Activated naive CD8-positive, alpha-beta T cell treated with anti-CD3 and anti-CD28 coated beads, Interleukin-2, amount 10 ng/mL, durations not matched to agents 7 days and 5 days (primary cell): ENCODE results near the gene P4HTM. TPM values are rescaled to one million over a fixed set of nuclear protein-coding genes. Genes with fewer than 3 reads are reported as not detected.
A peak's percentile ranks its signal among the peaks of the same experiment; 100 is the strongest.

Experiments used
- ATAC-seq: fragments of 150-1000 bp; cut with Tn5 transposase; one replicate; pipeline ENCODE4 v1.10.0; 2021; ENCODE audit warnings: low read depth, moderate library complexity
- POLR2A ChIA-PET: fragments of 350-600 bp; sonication (Branson Sonifier 250); formaldehyde crosslinking; loops from one replicate; lab custom pipeline; 2021; ENCODE audit warnings: antibody characterized with exemption; lab: Charles Lee
- DNase-seq: peaks from one replicate; pipeline ENCODE4 v3.0.0; 2021
- H3K27ac Mint-ChIP-seq: one replicate; pipeline ENCODE4 v1.8.0; 2022; ENCODE audit warnings: mild to moderate bottlenecking, mixed read lengths
- H3K27me3 Mint-ChIP-seq: one replicate; pipeline ENCODE4 v1.8.0; 2022; ENCODE audit warnings: mild to moderate bottlenecking, moderate library complexity, mixed read lengths
- H3K36me3 Mint-ChIP-seq: one replicate; pipeline ENCODE4 v1.8.0; 2021; ENCODE audit warnings: mild to moderate bottlenecking, mixed read lengths
- H3K4me1 Mint-ChIP-seq: one replicate; pipeline ENCODE4 v1.8.0; 2021; ENCODE audit warnings: mixed read lengths
- H3K4me3 Mint-ChIP-seq: one replicate; pipeline ENCODE4 v1.8.0; 2022; ENCODE audit warnings: mild to moderate bottlenecking, moderate library complexity, mixed read lengths
- H3K9me3 Mint-ChIP-seq: one replicate; pipeline ENCODE4 v1.8.0; 2021; ENCODE audit warnings: mixed read lengths
- total RNA-seq, 2 experiments: library from RNA; stranded (reverse); gene quantifications; one replicate each; pipeline ENCODE4 v1.2.3, GENCODE V29; 2021

P4HTM gene
- total RNA-seq, 2 experiments from 2014 or later = 57.4 to 57.7 TPM

DNA sequence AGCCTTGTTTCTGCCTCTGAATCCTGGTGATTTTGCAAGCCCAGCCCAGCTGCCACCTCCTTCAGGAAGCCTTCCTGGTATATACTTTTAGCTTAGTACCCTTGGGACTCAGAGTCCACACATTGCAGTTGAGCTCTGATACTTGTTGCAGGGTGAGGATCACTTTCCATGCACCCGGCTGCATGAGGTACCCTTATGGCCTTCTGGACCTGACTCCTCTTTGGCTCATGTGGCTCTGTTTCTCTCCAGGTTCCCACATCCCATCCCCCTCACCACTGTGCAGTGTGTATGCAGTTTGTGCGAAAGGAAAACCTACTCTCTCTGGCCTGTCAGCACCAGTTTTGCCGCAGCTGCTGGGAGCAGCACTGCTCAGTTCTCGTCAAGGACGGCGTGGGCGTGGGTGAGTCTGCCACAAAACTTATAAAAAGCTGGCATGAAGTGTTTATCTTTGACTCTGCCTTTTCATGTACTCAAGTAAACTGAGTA is 23.1 kb upstream of the P4HTM start:
- Mint-ChIP-seq H3K27me3 (no peaks in the 10 kb centered on the region), H3K9me3 (no peaks in the 10 kb centered on the region), H3K4me3 (no peak overlapping the region), H3K36me3 (peaks cover 21% of the 10 kb centered on the region), H3K27ac (no peak overlapping the region), H3K4me1 (peaks cover 8% of the 10 kb centered on the region)
- POLR2A ChIA-PET = interaction anchor here (0.6 kb wide), 1 partner anchor 14 kb away, joined by 5 read pairs; no protein-coding TSS in a partner anchor
- ATAC-seq = no peak
- no peak for DNase-seq

DNA sequence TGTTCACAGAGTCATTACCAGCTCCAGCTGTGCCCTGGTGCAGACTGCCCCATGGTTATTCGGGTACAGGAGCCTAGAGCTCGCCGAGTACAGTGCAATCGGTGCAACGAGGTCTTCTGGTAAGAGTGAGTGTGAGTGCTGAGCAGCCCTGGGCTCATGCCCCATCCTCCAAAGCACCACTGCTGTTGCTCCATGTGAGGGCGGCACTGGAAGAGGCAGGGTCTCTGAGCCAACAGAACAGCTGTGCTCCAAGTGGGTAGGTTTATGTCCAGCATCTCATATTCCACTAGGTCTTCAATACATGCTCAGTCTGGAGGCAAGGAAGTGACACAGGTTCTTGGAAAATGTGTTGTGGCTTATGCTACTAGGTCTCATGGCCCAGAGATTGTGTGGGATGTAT is 19.5 kb upstream of the P4HTM start:
- Mint-ChIP-seq H3K4me3 (no peak overlapping the region), H3K4me1 (peaks cover 19% of the 10 kb centered on the region), H3K27me3 (no peaks in the 10 kb centered on the region), H3K9me3 (no peaks in the 10 kb centered on the region), H3K27ac (no peak overlapping the region), H3K36me3 (peaks cover 21% of the 10 kb centered on the region)
- DNase-seq (no peak), ATAC-seq (no peak)
- POLR2A ChIA-PET = no interaction called here

DNA sequence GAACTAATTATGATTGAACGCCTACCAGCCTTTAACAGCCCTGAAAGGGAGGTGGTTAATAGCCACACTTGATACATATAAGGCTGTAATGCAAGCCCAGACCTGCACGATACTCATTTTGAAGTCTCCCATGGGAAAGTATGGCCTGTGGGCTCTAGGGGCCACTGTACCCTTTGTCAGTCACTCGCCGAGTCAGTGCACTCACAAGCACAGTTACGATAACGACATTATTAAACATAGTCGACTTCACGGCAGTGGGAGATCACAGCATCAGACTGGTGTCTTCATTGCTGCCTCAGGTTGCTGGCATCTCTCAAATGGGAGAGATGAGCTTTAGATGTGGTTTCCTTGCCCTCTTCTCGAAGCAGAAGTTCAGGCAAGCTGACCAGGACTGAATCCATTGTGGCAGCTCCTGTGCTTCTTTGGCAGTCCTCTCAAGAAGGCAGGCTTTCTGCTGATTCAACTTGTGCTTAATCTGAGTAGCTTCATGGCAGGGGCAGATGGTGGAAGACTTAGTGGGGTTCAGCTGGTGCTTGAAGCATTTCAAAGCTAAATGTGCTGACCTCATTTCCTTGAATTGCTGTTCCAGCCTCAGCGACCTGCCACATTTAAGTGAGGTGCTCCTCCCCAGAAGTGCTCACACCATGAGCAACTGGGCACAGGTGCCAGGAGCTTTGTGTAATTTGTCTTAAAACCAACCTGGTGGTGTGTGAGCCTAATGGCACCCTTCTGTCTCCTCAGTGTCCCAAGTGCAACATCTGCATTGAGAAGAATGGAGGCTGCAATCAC is 15.8 kb upstream of the P4HTM start:
- DNase-seq (no peak), ATAC-seq (peak; percentile 54)
- Mint-ChIP-seq H3K9me3 (no peaks in the 10 kb centered on the region), H3K36me3 (peaks cover 22% of the 10 kb centered on the region), H3K27me3 (no peaks in the 10 kb centered on the region), H3K27ac (peak overlapping the region; percentile 83), H3K4me3 (no peak overlapping the region), H3K4me1 (peaks cover 13% of the 10 kb centered on the region)
- POLR2A ChIA-PET = interaction anchor here (0.6 to 0.9 kb wide), 3 partner anchors 15 to 132 kb away, joined by 3 to 5 read pairs (median 3); partner anchors contain the start of gene WDR6

DNA sequence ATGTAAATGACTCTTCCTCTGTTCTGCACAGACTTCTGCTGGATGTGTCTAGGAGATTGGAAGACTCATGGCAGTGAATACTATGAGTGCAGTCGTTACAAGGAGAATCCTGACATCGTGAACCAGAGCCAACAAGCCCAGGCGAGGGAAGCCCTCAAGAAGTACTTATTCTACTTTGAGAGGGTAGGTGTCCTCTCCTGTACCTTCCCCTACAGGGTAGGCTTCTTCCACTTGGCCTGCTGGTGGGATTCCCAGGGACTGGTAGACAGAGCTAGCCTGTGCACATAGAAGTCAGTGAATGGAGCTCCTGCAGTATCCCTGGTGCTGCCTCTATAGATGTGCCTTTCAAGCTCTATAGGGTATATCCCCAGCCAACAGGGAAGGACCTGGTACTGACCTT is 10.6 kb upstream of the P4HTM start:
- DNase-seq (no peak), ATAC-seq (no peak)
- no peaks in the 10 kb centered on the region for H3K27me3 Mint-ChIP-seq
- H3K4me3 Mint-ChIP-seq = no peak overlapping the region
- POLR2A ChIA-PET = no interaction called here
- H3K9me3 Mint-ChIP-seq = no peaks in the 10 kb centered on the region
- H3K4me1 Mint-ChIP-seq = peaks cover 8% of the 10 kb centered on the region
- H3K36me3 Mint-ChIP-seq = peaks cover 19% of the 10 kb centered on the region
- H3K27ac Mint-ChIP-seq = no peak overlapping the region

DNA sequence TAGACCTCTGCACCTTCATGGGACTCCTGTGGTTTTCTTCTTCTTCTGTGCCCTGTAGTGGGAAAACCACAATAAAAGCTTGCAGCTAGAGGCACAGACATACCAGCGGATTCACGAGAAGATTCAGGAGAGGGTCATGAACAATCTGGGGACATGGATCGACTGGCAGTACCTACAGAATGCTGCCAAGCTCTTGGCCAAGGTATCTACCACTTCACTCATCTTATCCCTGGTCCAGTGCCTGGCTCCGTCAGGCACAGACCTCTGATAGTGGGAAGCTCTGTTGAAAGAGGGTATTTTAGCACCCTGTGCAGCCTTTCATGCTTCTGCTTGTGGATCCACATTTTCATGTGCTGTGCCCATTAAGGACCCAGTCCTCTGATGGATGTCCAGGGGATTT is 9.7 kb upstream of the P4HTM start:
- Mint-ChIP-seq H3K4me1 (peaks cover 5% of the 10 kb centered on the region), H3K4me3 (no peak overlapping the region), H3K36me3 (peaks cover 18% of the 10 kb centered on the region), H3K9me3 (no peaks in the 10 kb centered on the region), H3K27me3 (no peaks in the 10 kb centered on the region), H3K27ac (no peak overlapping the region)
- ATAC-seq = no peak
- POLR2A ChIA-PET = interaction anchor here (0.7 kb wide), 2 partner anchors 14 to 288 kb away, joined by 5 read pairs; no protein-coding TSS in a partner anchor
- no peak for DNase-seq

DNA sequence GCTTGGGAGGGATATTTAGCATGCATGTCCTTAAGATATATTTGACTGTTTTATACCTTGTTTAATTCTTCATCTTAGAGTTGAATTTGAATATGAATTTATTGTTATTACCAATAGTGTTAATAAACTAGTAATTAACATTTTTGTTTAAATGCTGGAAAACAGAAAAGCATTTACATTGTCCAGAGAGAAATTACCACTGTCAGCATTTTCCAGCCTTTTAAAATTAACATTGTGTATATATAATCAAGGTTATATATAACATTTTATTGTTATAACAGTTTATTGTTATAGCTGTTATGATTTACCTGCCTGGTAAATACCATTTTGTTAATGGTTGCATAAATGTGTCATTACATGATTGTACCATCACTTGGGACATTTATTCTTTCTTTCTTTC is 8.0 kb upstream of the P4HTM start:
- Mint-ChIP-seq H3K27me3 (no peaks in the 10 kb centered on the region), H3K4me1 (peaks cover 7% of the 10 kb centered on the region), H3K4me3 (no peak overlapping the region), H3K9me3 (no peaks in the 10 kb centered on the region), H3K27ac (no peak overlapping the region), H3K36me3 (peaks cover 18% of the 10 kb centered on the region)
- no peak for ATAC-seq
- POLR2A ChIA-PET = interaction anchor here (0.9 kb wide), 1 partner anchor 47 kb away, joined by 3 read pairs; the partner anchor contains the start of gene IMPDH2
- no peak for DNase-seq

DNA sequence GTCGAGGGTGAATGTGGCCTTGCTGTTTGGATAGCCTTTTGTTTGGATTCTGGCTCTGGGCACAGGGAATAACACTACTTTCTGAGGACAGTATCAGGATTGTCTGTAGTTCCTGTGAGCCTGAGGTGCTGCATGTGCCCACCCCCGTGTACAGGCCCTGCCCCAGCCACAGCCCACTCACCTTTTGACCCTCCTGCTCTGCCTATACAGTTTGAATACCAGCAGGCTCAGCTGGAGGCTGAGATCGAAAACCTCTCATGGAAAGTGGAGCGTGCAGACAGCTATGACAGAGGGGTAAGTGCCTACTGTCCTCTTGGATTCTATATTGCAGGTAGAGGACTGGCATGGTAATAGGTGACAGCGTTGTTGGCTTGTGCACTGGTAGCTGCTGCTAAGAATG is 7.4 kb upstream of the P4HTM start:
- POLR2A ChIA-PET = interaction anchor here (0.9 kb wide), 1 partner anchor 47 kb away, joined by 3 read pairs; the partner anchor contains the start of gene IMPDH2
- Mint-ChIP-seq H3K27me3 (no peaks in the 10 kb centered on the region), H3K4me1 (peaks cover 9% of the 10 kb centered on the region), H3K4me3 (no peak overlapping the region), H3K36me3 (peaks cover 18% of the 10 kb centered on the region), H3K9me3 (no peaks in the 10 kb centered on the region), H3K27ac (no peak overlapping the region)
- DNase-seq = no peak
- ATAC-seq = no peak

DNA sequence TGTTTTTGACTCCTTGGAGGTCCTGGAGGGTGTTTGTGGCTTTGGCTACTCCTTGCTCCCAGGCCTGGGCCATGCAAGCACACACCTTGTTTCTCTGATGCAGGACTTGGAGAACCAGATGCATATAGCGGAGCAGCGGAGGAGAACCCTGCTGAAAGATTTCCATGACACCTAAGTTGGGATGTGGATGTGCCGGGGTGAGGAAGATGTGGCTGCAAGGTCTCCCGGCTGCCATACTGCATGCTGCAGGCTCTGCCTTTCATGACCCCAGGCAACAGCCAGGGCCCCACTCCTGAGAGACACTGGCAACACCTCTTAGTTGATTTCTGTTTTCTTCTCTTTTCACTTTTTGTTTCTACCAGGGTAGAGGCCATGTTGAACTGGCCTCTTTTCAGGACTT is 6.9 kb upstream of the P4HTM start:
- Mint-ChIP-seq H3K4me1 (peaks cover 12% of the 10 kb centered on the region), H3K36me3 (peaks cover 16% of the 10 kb centered on the region), H3K4me3 (no peak overlapping the region), H3K27me3 (no peaks in the 10 kb centered on the region), H3K27ac (no peak overlapping the region), H3K9me3 (no peaks in the 10 kb centered on the region)
- POLR2A ChIA-PET = no interaction called here
- ATAC-seq = no peak
- no peak for DNase-seq

DNA sequence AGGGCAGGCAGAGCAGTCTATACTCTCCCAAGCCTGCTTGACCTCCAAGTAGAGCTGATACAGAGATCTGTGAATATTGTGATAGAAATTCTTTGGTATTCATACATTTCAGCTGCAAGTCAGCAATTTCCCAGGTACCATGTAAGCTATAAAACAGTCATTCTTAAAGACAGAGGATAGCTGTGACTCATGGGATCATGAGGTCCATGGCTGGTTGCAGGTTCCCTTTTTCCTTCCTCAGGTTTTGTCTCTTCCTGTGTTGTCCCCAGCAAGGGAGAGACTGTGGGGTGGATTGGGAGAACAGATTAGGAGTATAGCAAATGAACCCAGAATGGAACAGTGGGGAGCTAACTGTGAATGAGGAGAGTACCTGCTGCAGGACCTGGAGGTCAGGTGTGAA is 5.4 kb upstream of the P4HTM start:
- Mint-ChIP-seq H3K9me3 (no peaks in the 10 kb centered on the region), H3K36me3 (peaks cover 10% of the 10 kb centered on the region), H3K4me1 (peaks cover 20% of the 10 kb centered on the region), H3K4me3 (no peak overlapping the region), H3K27ac (no peak overlapping the region), H3K27me3 (no peaks in the 10 kb centered on the region)
- POLR2A ChIA-PET = interaction anchor here (1.2 to 2.7 kb wide), 2 partner anchors 23 to 38 kb away, joined by 3 to 8 read pairs; partner anchors contain the start of genes NDUFAF3 and WDR6
- ATAC-seq (no peak), DNase-seq (no peak)

DNA sequence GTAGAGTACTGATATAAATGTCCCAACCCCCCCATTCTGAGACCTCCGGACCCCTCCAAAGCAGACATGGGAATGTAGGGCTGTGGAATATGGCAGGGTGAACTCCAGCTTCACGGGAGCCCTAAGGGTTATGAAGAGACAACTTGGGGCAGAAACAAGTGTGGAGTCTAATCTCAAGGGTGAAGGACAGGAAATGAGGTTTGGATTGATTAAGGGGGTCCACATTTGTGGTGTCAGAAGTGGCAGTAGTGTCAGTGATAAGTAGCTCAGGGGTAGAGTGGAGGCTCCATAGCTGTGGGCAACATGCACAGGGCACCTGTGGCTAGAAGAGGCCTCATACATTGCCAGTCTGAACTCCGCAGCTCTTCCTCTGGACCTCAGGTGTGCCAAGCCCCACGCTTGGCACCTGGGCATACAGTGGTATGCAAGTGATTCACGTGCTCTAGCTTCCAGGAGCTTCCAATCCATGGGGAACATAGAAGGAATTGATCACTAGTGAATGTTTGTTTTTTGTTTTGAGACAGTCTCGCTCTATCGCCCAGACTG is 4.1 kb upstream of the P4HTM start:
- DNase-seq = no peak
- Mint-ChIP-seq H3K4me1 (peaks cover 20% of the 10 kb centered on the region), H3K27ac (peak overlapping the region; percentile 10), H3K27me3 (no peaks in the 10 kb centered on the region), H3K4me3 (no peak overlapping the region), H3K9me3 (no peaks in the 10 kb centered on the region), H3K36me3 (peaks cover 4% of the 10 kb centered on the region)
- ATAC-seq = no peak
- POLR2A ChIA-PET = interaction anchor here (0.5 to 2.7 kb wide), 3 partner anchors 10 to 43 kb away, joined by 4 to 9 read pairs (median 8); partner anchors contain the start of genes IMPDH2 and WDR6

DNA sequence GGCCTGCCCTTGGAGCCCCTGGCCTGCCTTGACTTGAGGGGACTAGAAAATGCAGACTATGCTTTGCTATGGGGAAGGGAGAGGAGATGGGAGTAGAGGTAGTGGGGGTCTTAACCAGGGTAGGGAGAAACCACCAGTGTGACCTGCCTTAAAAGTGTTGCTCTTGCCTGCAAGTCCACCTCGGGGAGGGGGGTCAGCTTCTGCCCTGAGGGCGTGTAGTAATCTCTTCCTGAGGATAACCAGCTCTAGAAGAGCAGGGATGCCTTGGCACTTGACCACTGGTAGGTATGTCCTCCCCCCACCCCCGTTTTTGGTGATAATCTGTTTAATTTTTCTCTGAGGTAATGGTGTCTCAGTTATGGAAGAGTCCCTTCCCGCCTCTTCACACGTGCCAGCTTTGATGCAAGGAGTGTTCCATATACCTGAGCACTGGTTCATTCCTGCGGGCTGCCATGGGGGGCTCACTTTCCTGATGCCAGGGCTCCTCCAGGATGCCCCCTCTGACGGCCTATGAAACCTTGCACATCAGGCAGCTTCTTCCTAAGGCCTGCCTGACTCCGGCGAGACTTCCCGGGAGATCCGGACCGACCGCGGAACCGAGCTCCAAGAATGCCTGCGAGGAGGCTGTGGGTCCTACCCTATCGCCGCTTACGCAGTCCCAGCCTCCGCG is 780 bp upstream of the P4HTM start:
- Mint-ChIP-seq H3K4me1 (peaks cover 37% of the 10 kb centered on the region), H3K36me3 (peaks cover 5% of the 10 kb centered on the region), H3K27me3 (no peaks in the 10 kb centered on the region), H3K9me3 (no peaks in the 10 kb centered on the region), H3K4me3 (peak overlapping the region; percentile 88), H3K27ac (peak overlapping the region; percentile 91)
- ATAC-seq (no peak), DNase-seq (no peak)
- POLR2A ChIA-PET = interaction anchor here (0.5 to 5.9 kb wide), 12 partner anchors 12 to 351 kb away, joined by 3 to 129 read pairs (median 8); partner anchors contain the start of genes ARIH2, DALRD3, IMPDH2 and NDUFAF3

DNA sequence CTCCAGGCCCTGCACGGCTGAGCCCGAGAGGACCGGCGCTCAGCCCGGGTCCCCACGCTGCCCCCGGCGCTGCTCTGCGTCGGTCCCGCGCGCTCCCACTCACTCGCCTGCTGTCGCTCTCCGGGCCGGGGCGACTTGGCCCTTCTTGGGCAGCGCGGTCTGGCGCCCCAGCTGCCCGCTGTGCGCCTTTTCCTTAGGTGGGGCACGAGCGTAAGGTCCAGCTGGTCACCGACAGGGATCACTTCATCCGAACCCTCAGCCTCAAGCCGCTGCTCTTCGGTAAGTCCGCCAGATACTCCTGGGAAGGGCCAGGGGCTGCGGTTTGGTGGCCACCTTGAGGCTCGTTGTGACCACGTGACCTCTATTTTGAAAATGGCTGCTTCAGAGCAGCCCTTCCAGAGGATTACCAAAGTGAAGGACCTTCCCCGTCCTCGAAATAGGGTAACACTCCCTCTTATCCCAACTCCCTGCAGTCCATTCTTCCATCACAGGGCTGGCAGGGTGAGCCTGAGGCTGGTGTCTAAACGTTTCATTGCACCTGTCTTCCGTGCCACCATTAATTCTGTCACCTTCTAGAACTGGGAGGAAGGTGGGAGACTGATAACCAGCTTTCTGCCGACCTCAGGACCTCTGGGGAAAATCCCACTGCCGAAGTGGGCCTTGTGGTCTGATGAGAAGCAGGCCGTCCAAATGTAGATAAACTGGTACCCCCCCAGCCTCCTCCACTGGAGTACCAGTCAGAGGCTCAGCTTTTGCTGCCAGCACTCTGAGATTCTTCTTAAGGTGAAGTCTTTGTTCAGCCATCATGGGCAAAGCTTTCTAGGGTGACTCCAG is 812 bp downstream of the P4HTM start:
- Mint-ChIP-seq H3K36me3 (peaks cover 6% of the 10 kb centered on the region), H3K27ac (peak overlapping the region; percentile 91), H3K4me3 (peak overlapping the region; percentile 85), H3K27me3 (no peaks in the 10 kb centered on the region), H3K9me3 (no peaks in the 10 kb centered on the region), H3K4me1 (peaks cover 40% of the 10 kb centered on the region)
- DNase-seq (no peak), ATAC-seq (peak; percentile 8)
- POLR2A ChIA-PET = interaction anchor here (1.4 to 5.9 kb wide), 8 partner anchors 10 to 130 kb away, joined by 4 to 129 read pairs (median 10); partner anchors contain the start of genes ARIH2, DALRD3, IMPDH2 and NDUFAF3
